HepG2 (cell line): ENCODE data around the gene NUAK1. TPM values are rescaled to one million over a fixed set of nuclear protein-coding genes. Genes with fewer than 3 reads are reported as not detected.

ENCODE experiments used
- DNMT1 ChIP-seq: sonication (generic); formaldehyde crosslinking; IDR thresholded peaks from 2 replicates; pipeline ENCODE4 v1.5.1; 2020; ENCODE audit warnings: mild to moderate bottlenecking, missing genetic modification reagents
- FLYWCH1 ChIP-seq: sonication (generic); formaldehyde crosslinking; IDR thresholded peaks from 2 replicates; pipeline ENCODE4 v1.8.1; 2023; ENCODE audit warnings: mild to moderate bottlenecking, missing genetic modification reagents
- GATAD2A ChIP-seq: IDR thresholded peaks from 2 replicates; pipeline ENCODE4 v1.6.1; 2016
- HMG20A ChIP-seq: IDR thresholded peaks from 2 replicates; pipeline ENCODE4 v1.6.1; 2016; ENCODE audit warnings: borderline replicate concordance
- JUN ChIP-seq: sonication (generic); formaldehyde crosslinking; IDR thresholded peaks from 2 replicates; pipeline ENCODE4 v1.4.0; 2020; ENCODE audit warnings: mild to moderate bottlenecking, missing genetic modification reagents
- MBNL3 ChIP-seq: fragments of 250-450 bp; sonication (Bioruptor Pico); conservative IDR thresholded peaks from 2 replicates; pipeline ENCODE4 v1.8.0; 2022; ENCODE audit warnings: mild to moderate bottlenecking, inconsistent platforms
- NCOA2 ChIP-seq: sonication (generic); formaldehyde crosslinking; IDR thresholded peaks from 2 replicates; pipeline ENCODE4 v1.8.0; 2022; ENCODE audit warnings: inconsistent platforms
- NCOA5 ChIP-seq: sonication (generic); formaldehyde crosslinking; IDR thresholded peaks from 2 replicates; pipeline ENCODE4 v1.4.0; 2020; ENCODE audit warnings: missing genetic modification reagents
- SKI ChIP-seq: fragments of 450-650 bp; IDR thresholded peaks from one replicate; pipeline ENCODE4 v1.6.1; 2018; ENCODE audit warnings: mild to moderate bottlenecking; ENCODE audit not compliant: partially characterized antibody
- SOX13 ChIP-seq, 3 experiments: fragments of 450-650 bp in 1 of 3; sonication (generic) in 1 of 3; formaldehyde crosslinking in 1 of 3; IDR thresholded peaks in 2 of 3; conservative IDR thresholded peaks in 1 of 3; 2 replicates each; pipeline versions ENCODE4 v1.5.0 to v1.6.1; 2016 to 2020; ENCODE audit warnings: antibody characterized with exemption in 1 of 3, mild to moderate bottlenecking in 1 of 3, missing compliant biosample characterization in 1 of 3, missing genetic modification reagents in 1 of 3, moderate library complexity in 1 of 3
- SOX5 ChIP-seq: IDR thresholded peaks from 2 replicates; pipeline ENCODE4 v1.6.1; 2016; ENCODE audit warnings: borderline replicate concordance
- SOX6 ChIP-seq, 2 experiments: fragments of 450-650 bp in 1 of 2; sonication (generic) in 1 of 2; formaldehyde crosslinking in 1 of 2; IDR thresholded peaks; 2 replicates each; pipeline versions ENCODE4 v1.4.0 to v1.6.1; 2017 to 2020; ENCODE audit warnings: antibody characterized with exemption in 1 of 2, mild to moderate bottlenecking in 1 of 2, missing genetic modification reagents in 1 of 2
- SRY ChIP-seq: sonication (generic); formaldehyde crosslinking; IDR thresholded peaks from 2 replicates; pipeline ENCODE4 v1.8.0; 2022; ENCODE audit warnings: mild to moderate bottlenecking, missing genetic modification reagents
- TEAD3 ChIP-seq: optimal IDR thresholded peaks from 2 replicates; pipeline ENCODE3; 2016; ENCODE audit warnings: borderline replicate concordance
- WIZ ChIP-seq: sonication (generic); formaldehyde crosslinking; IDR thresholded peaks from 2 replicates; pipeline ENCODE4 v1.5.1; 2020; ENCODE audit warnings: mild to moderate bottlenecking, missing genetic modification reagents
- ZNF501 ChIP-seq: sonication (generic); formaldehyde crosslinking; IDR thresholded peaks from 2 replicates; pipeline ENCODE4 v1.5.1; 2020; ENCODE audit warnings: mild to moderate bottlenecking, moderate library complexity, missing genetic modification reagents
- ZNF556 ChIP-seq: sonication (generic); formaldehyde crosslinking; IDR thresholded peaks from 2 replicates; pipeline ENCODE4 v1.4.0; 2020; ENCODE audit warnings: mild to moderate bottlenecking, missing genetic modification reagents, borderline replicate concordance
- ZNF672 ChIP-seq: sonication (generic); formaldehyde crosslinking; IDR thresholded peaks from 2 replicates; pipeline ENCODE4 v1.8.1; 2022; ENCODE audit warnings: missing genetic modification reagents
- ZNF7 ChIP-seq: IDR thresholded peaks from 2 replicates; pipeline ENCODE4 v1.6.1; 2016; ENCODE audit warnings: missing biosample characterization, missing genetic modification reagents
- ZNF713 ChIP-seq: sonication (generic); formaldehyde crosslinking; IDR thresholded peaks from 2 replicates; pipeline ENCODE4 v1.4.0; 2020; ENCODE audit warnings: mild to moderate bottlenecking, missing genetic modification reagents
- ZSCAN29 ChIP-seq: sonication (generic); formaldehyde crosslinking; conservative IDR thresholded peaks from 2 replicates; pipeline ENCODE4 v1.4.0; 2020; ENCODE audit warnings: mild to moderate bottlenecking, missing genetic modification reagents
- ZZZ3 ChIP-seq: sonication (generic); formaldehyde crosslinking; IDR thresholded peaks from 2 replicates; pipeline ENCODE4 v1.4.0; 2020; ENCODE audit warnings: missing genetic modification reagents, mild to moderate bottlenecking, borderline replicate concordance
- polyA plus RNA-seq, 8 experiments: library from polyadenylated mRNA; depleted of rRNA in 3 of 8; stranded (reverse) in 7 of 8; unstranded in 1 of 8; fragments of >200 nt; fragmentation: Illumina TruSeq in 4 of 8; extraction: Trizol in 4 of 8; gene quantifications; 2 replicates each; pipeline versions ENCODE4 v1.2.1 to v1.2.3, GENCODE V29; 2011 to 2016; ENCODE audit warnings: low read depth in 4 of 8, missing spikeins in 1 of 8, mixed read lengths in 1 of 8; ENCODE audit not compliant: insufficient read depth in 1 of 8
- total RNA-seq, 5 experiments: library from RNA; depleted of rRNA; stranded (reverse); fragments of >200 nt; fragmentation: Illumina TruSeq; extraction: Trizol; gene quantifications; 2 replicates each; pipeline ENCODE4 v1.2.3, GENCODE V29; 2016; ENCODE audit warnings: low read depth in 1 of 5
- TF ChIP-seq, protein P1 (sequence below): sonication (generic); formaldehyde crosslinking; IDR thresholded peaks from 2 replicates; pipeline ENCODE4 v1.8.1; 2023; ENCODE audit warnings: mild to moderate bottlenecking, missing genetic modification reagents
- TF ChIP-seq, protein P2 (sequence below): sonication (generic); IDR thresholded peaks from 2 replicates; pipeline ENCODE4 v1.6.1; 2016; ENCODE audit warnings: low read depth, borderline replicate concordance
- TF ChIP-seq, protein P3 (sequence below): sonication (generic); formaldehyde crosslinking; IDR thresholded peaks from 2 replicates; pipeline ENCODE4 v1.4.0; 2020; ENCODE audit warnings: missing genetic modification reagents

Gene NUAK1
- total and polyA plus RNA-seq, 2 of the 13 experiments (the other 11 are each of a cell fraction or from before 2014, with no cell fraction given), result 1.7 to 1.9 TPM

DNA sequence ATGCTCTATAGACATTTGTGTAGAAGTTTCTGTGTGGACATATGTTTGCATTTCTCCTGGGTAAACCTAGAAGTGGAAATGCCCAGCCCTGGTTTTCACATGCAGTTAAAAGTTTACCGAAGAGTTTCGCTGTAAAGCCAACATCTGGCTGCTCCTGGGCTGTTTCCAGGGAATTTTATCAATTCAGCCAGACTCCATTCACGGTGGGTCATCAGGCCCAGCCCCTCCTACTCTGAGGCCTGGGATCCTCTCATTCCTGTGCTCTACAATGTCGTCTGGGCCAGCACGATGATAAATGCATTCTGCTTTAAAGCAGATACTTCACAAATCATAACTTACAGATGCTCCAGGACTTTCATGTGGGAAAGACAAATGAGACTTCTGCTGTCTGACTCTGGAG is 7.1 kb downstream of the NUAK1 start (continued):
- TF ChIP-seq, protein P1, sequence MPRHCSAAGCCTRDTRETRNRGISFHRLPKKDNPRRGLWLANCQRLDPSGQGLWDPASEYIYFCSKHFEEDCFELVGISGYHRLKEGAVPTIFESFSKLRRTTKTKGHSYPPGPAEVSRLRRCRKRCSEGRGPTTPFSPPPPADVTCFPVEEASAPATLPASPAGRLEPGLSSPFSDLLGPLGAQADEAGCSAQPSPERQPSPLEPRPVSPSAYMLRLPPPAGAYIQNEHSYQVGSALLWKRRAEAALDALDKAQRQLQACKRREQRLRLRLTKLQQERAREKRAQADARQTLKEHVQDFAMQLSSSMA (CRISPR knock-in tag), result no peak
- TF ChIP-seq HMG20A (CRISPR knock-in tag), result peak; percentile 64
- TF ChIP-seq TEAD3 (CRISPR knock-in tag), result peak; percentile 15
- TF ChIP-seq ZNF713, result no peak
- no peak for TF ChIP-seq SKI
- TF ChIP-seq SOX5 (CRISPR knock-in tag), result 0 out of 2 replicates have a peak, but pooled peaks have one; percentile 4
- TF ChIP-seq, protein P2, sequence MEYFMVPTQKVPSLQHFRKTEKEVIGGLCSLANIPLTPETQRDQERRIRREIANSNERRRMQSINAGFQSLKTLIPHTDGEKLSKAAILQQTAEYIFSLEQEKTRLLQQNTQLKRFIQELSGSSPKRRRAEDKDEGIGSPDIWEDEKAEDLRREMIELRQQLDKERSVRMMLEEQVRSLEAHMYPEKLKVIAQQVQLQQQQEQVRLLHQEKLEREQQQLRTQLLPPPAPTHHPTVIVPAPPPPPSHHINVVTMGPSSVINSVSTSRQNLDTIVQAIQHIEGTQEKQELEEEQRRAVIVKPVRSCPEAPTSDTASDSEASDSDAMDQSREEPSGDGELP, result peak; percentile 26; the same call in 1 of the 2 replicates
- no peak for TF ChIP-seq SOX13 (IDR thresholded peaks at IDR 0.05)
- peak in 1 of 2 experiments; percentile 54; a peak in 1 of 4 replicates for TF ChIP-seq SOX13 (CRISPR knock-in tag; conservative IDR thresholded peaks at IDR 0.05 in 1 of 2, IDR thresholded peaks at IDR 0.05 in 1 of 2)
- no peak for TF ChIP-seq ZNF7 (CRISPR knock-in tag)
- TF ChIP-seq MBNL3 (CRISPR knock-in tag), result no peak
- TF ChIP-seq JUN, result no peak
- TF ChIP-seq FLYWCH1, result no peak
- TF ChIP-seq ZSCAN29 (CRISPR knock-in tag), result no peak
- TF ChIP-seq ZNF556 (CRISPR knock-in tag), result no peak
- TF ChIP-seq DNMT1 (CRISPR knock-in tag), result no peak
- no peak for TF ChIP-seq ZZZ3 (CRISPR knock-in tag)
- TF ChIP-seq SOX6 (IDR thresholded peaks at IDR 0.05), result no peak
- TF ChIP-seq SOX6 (CRISPR knock-in tag; IDR thresholded peaks at IDR 0.05), result 0 out of 2 replicates have a peak, but pooled peaks have one; percentile 13
- TF ChIP-seq GATAD2A (CRISPR knock-in tag), result peak; percentile 71
- TF ChIP-seq, protein P3, sequence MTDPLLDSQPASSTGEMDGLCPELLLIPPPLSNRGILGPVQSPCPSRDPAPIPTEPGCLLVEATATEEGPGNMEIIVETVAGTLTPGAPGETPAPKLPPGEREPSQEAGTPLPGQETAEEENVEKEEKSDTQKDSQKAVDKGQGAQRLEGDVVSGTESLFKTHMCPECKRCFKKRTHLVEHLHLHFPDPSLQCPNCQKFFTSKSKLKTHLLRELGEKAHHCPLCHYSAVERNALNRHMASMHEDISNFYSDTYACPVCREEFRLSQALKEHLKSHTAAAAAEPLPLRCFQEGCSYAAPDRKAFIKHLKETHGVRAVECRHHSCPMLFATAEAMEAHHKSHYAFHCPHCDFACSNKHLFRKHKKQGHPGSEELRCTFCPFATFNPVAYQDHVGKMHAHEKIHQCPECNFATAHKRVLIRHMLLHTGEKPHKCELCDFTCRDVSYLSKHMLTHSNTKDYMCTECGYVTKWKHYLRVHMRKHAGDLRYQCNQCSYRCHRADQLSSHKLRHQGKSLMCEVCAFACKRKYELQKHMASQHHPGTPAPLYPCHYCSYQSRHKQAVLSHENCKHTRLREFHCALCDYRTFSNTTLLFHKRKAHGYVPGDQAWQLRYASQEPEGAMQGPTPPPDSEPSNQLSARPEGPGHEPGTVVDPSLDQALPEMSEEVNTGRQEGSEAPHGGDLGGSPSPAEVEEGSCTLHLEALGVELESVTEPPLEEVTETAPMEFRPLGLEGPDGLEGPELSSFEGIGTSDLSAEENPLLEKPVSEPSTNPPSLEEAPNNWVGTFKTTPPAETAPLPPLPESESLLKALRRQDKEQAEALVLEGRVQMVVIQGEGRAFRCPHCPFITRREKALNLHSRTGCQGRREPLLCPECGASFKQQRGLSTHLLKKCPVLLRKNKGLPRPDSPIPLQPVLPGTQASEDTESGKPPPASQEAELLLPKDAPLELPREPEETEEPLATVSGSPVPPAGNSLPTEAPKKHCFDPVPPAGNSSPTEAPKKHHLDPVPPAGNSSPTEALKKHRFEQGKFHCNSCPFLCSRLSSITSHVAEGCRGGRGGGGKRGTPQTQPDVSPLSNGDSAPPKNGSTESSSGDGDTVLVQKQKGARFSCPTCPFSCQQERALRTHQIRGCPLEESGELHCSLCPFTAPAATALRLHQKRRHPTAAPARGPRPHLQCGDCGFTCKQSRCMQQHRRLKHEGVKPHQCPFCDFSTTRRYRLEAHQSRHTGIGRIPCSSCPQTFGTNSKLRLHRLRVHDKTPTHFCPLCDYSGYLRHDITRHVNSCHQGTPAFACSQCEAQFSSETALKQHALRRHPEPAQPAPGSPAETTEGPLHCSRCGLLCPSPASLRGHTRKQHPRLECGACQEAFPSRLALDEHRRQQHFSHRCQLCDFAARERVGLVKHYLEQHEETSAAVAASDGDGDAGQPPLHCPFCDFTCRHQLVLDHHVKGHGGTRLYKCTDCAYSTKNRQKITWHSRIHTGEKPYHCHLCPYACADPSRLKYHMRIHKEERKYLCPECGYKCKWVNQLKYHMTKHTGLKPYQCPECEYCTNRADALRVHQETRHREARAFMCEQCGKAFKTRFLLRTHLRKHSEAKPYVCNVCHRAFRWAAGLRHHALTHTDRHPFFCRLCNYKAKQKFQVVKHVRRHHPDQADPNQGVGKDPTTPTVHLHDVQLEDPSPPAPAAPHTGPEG (CRISPR knock-in tag), result no peak
- TF ChIP-seq NCOA2 (CRISPR knock-in tag), result no peak
- no peak for TF ChIP-seq ZNF501 (CRISPR knock-in tag)
- no peak for TF ChIP-seq SRY (CRISPR knock-in tag)
- TF ChIP-seq NCOA5 (CRISPR knock-in tag), result no peak
- no peak for TF ChIP-seq WIZ (CRISPR knock-in tag)
- no peak for TF ChIP-seq ZNF672 (CRISPR knock-in tag)
